ENCODE measurements around the gene ZNF581. TPM values are rescaled to one million over a fixed set of nuclear protein-coding genes. Genes with fewer than 3 reads are reported as not detected.

Gene ZNF581
- total RNA-seq, 1 experiment from 2014 or later = 37.5 TPM

DNA sequence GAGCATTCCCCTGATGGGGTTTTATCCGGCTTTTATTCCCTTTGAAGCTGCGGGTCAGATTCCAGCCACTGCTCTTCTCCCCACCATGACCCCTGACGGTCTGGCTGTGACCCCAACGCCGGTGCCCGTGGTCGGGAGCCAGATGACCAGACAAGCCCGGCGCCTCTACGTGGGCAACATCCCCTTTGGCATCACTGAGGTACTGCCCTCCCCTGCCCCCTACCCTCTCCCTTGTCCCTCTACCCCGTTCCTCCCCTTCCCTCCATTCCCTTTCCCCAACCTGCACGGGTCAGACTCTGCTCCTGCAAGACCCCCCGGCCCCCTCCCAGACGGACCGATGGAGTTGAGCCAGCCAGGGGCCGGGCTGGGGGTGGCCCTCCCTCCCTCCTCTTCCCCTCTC is 17.5 kb downstream of the ZNF581 start:
- Histone ChIP-seq H3K79me2 (ENCODE audit: low read length) (peaks cover 96% of the 10 kb centered on the region), H3K36me3 (ENCODE audit: low read depth, low read length) (peaks cover 72% of the 10 kb centered on the region), H3K9me2 (replicated peaks; ENCODE audit: low read length) (no peaks in the 10 kb centered on the region), H2AFZ (ENCODE audit: low read length) (no peak overlapping the region), H3K27me3 (ENCODE audit: low read length) (no peaks in the 10 kb centered on the region), H4K20me1 (ENCODE audit: low read length) (peaks cover 70% of the 10 kb centered on the region), H3K4me3 (ENCODE audit: low read length) (no peak overlapping the region), H3K9me3 (ENCODE audit: low read length) (no peaks in the 10 kb centered on the region), H3K9ac (ENCODE audit: low read length) (no peak overlapping the region), H3K27ac (ENCODE audit: low read length) (no peak overlapping the region), H3K4me2 (ENCODE audit: low read length) (no peak overlapping the region), H3F3A (ENCODE audit: low read length, unreplicated experiment) (no peaks in the 10 kb centered on the region), H3K4me1 (ENCODE audit: insufficient read depth, low read length) (peaks cover 12% of the 10 kb centered on the region)
- CTCF ChIA-PET = no interaction called here
- POLR2A ChIA-PET (ENCODE audit: unreplicated experiment) = no interaction called here
- TF ChIP-seq EZH2phosphoT487 (IDR thresholded peaks at IDR 0.05; ENCODE audit: borderline replicate concordance, low read length) (no peak), EZH2 (IDR thresholded peaks at IDR 0.05; ENCODE audit: low read length, unreplicated experiment) (no peak)
- TF ChIP-seq, protein P1, sequence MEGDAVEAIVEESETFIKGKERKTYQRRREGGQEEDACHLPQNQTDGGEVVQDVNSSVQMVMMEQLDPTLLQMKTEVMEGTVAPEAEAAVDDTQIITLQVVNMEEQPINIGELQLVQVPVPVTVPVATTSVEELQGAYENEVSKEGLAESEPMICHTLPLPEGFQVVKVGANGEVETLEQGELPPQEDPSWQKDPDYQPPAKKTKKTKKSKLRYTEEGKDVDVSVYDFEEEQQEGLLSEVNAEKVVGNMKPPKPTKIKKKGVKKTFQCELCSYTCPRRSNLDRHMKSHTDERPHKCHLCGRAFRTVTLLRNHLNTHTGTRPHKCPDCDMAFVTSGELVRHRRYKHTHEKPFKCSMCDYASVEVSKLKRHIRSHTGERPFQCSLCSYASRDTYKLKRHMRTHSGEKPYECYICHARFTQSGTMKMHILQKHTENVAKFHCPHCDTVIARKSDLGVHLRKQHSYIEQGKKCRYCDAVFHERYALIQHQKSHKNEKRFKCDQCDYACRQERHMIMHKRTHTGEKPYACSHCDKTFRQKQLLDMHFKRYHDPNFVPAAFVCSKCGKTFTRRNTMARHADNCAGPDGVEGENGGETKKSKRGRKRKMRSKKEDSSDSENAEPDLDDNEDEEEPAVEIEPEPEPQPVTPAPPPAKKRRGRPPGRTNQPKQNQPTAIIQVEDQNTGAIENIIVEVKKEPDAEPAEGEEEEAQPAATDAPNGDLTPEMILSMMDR (conservative IDR thresholded peaks at IDR 0.05; ENCODE audit: low read depth, low read length) = no peak
- ATAC-seq (no peak), DNase-seq (no peak)
- intact Hi-C loops (cut with micrococcal nuclease) = no loop called here
- BruUV-seq (replicated peaks) = no TSS peak

DNA sequence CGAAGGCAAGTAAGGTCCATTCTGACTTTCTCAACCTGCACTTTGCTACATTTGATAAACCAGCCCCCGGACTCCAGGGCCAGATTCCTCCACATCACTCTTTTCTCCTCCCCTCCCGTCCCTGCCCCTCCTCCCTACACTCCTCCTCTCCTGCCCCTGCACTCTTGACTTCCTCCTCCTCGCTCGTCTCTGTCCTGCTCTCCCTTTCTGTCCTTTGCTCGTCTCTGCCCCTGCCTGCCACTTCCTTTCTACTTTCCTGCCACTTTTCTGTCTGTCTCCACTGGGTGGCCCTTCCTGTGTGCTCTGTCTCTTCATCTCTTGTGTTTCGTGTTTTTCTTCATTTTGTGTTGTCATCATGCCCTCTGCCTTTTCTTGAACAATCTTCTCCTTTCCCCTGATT is 18.4 kb downstream of the ZNF581 start:
- Histone ChIP-seq H4K20me1 (ENCODE audit: low read length) (peaks cover 70% of the 10 kb centered on the region), H2AFZ (ENCODE audit: low read length) (no peak overlapping the region), H3K9me3 (ENCODE audit: low read length) (no peaks in the 10 kb centered on the region), H3K4me2 (ENCODE audit: low read length) (no peak overlapping the region), H3K27ac (ENCODE audit: low read length) (no peak overlapping the region), H3K4me3 (ENCODE audit: low read length) (no peak overlapping the region), H3K36me3 (ENCODE audit: low read depth, low read length) (peaks cover 74% of the 10 kb centered on the region), H3K4me1 (ENCODE audit: insufficient read depth, low read length) (peaks cover 12% of the 10 kb centered on the region), H3K9me2 (replicated peaks; ENCODE audit: low read length) (no peaks in the 10 kb centered on the region), H3K79me2 (ENCODE audit: low read length) (peaks cover 96% of the 10 kb centered on the region), H3K9ac (ENCODE audit: low read length) (no peak overlapping the region), H3K27me3 (ENCODE audit: low read length) (no peaks in the 10 kb centered on the region), H3F3A (ENCODE audit: low read length, unreplicated experiment) (no peaks in the 10 kb centered on the region)
- POLR2A ChIA-PET (ENCODE audit: unreplicated experiment) = no interaction called here
- no peak for TF ChIP-seq EZH2 (IDR thresholded peaks at IDR 0.05; ENCODE audit: low read length, unreplicated experiment)
- CTCF ChIA-PET = no interaction called here
- intact Hi-C loops (cut with micrococcal nuclease) = no loop called here
- ATAC-seq (no peak), DNase-seq (no peak)
- BruUV-seq (replicated peaks) = no TSS peak

DNA sequence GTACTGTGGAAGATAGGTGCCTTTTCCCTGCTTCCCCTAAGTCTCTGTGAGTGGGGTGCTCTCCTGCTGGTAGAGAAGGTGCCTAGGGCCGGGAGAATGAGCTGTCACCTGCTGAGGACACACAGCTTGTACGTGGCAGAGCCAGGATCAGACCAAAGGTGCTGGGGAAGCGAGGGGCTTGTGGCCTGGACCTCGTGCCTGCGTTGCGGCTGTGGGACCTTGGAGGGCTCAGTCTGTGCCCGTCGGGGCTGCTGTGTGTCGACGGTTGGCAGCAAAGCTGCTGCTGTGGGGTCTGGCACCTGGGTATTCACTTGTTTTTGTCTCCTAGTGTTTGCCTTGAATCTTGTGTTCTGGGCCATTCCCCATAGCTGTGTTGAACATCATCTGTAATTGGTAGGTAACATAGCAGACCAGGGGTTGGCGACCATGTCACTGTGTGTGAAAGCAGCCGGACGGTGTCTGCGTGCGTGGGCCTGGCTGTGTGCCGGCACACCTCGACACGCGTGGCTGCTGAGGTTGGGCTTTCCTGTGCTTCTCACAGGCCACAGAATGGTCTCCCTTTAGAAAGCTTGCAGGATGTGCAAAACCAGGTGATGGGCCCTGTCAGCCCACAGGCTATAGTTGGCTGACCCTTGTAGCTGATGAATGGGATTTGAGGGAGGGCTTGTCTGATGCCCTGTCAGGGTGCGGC is 20.5 kb downstream of the ZNF581 start:
- ChIA-PET CTCF (no interaction called here), POLR2A (ENCODE audit: unreplicated experiment) (no interaction called here)
- H3K9me2 ChIP-seq (replicated peaks; ENCODE audit: low read length) = no peaks in the 10 kb centered on the region
- H3K36me3 ChIP-seq (ENCODE audit: low read depth, low read length) = peaks cover 81% of the 10 kb centered on the region
- H3K27ac ChIP-seq (ENCODE audit: low read length) = no peak overlapping the region
- no peak overlapping the region for H3K4me3 ChIP-seq (ENCODE audit: low read length)
- H2AFZ ChIP-seq (ENCODE audit: low read length) = no peak overlapping the region
- H3K4me2 ChIP-seq (ENCODE audit: low read length) = no peak overlapping the region
- peaks cover 95% of the 10 kb centered on the region for H3K79me2 ChIP-seq (ENCODE audit: low read length)
- intact Hi-C loops (cut with micrococcal nuclease) = no loop called here
- no peaks in the 10 kb centered on the region for H3K4me1 ChIP-seq (ENCODE audit: insufficient read depth, low read length)
- H3K27me3 ChIP-seq (ENCODE audit: low read length) = no peaks in the 10 kb centered on the region
- peaks cover 60% of the 10 kb centered on the region for H4K20me1 ChIP-seq (ENCODE audit: low read length)
- TF ChIP-seq, protein P1 (conservative IDR thresholded peaks at IDR 0.05; ENCODE audit: low read depth, low read length) = no peak
- no peak for TF ChIP-seq EZH2 (IDR thresholded peaks at IDR 0.05; ENCODE audit: low read length, unreplicated experiment)
- no peak for TF ChIP-seq EZH2phosphoT487 (IDR thresholded peaks at IDR 0.05; ENCODE audit: borderline replicate concordance, low read length)
- ATAC-seq (no peak), DNase-seq (no peak)
- H3K9me3 ChIP-seq (ENCODE audit: low read length) = no peaks in the 10 kb centered on the region
- no peaks in the 10 kb centered on the region for H3F3A ChIP-seq (ENCODE audit: low read length, unreplicated experiment)
- no TSS peak for BruUV-seq (replicated peaks)
- no peak overlapping the region for H3K9ac ChIP-seq (ENCODE audit: low read length)
